Vagina (tissue), 2 donors: ENCODE data around the gene GNAZ. TPM values are rescaled to one million over a fixed set of nuclear protein-coding genes. Genes with fewer than 3 reads are reported as not detected.

Source experiments
- DNase-seq, 2 donors: peaks; one replicate each; pipeline ENCODE4 v3.0.0-alpha.2; 2017; ENCODE audit errors: extremely low spot score in 2 of 2
- H3K27ac ChIP-seq: fragments of 200-600 bp; sonication (generic); one replicate; pipeline ENCODE4 v1.5.1; 2019
- H3K27me3 ChIP-seq: fragments of 200-600 bp; sonication (generic); one replicate; pipeline ENCODE4 v1.5.1; 2019
- H3K36me3 ChIP-seq, 2 donors: fragments of 200-600 bp; sonication (generic); one replicate each; pipeline ENCODE4 v1.5.1; 2017 to 2019
- H3K4me1 ChIP-seq: fragments of 200-600 bp; sonication (generic); one replicate; pipeline ENCODE4 v1.5.1; 2019
- H3K4me3 ChIP-seq, 2 donors: fragments of 200-600 bp; sonication (generic); 1 replicate in 1 of 2; 2 replicates in 1 of 2; pipeline ENCODE4 v1.5.1; 2016 to 2019
- H3K9me3 ChIP-seq: fragments of 200-600 bp; sonication (generic); one replicate; pipeline ENCODE4 v1.5.1; 2019
- CTCF ChIP-seq, 3 experiments: fragments of 450-650 bp in 2 of 3; fragments of 200-600 bp in 1 of 3; sonication (generic) in 1 of 3; IDR thresholded peaks; one replicate each; pipeline ENCODE4 v1.5.1; 2017 to 2019; ENCODE audit warnings: antibody characterized with exemption in 3 of 3, mild to moderate bottlenecking in 2 of 3, moderate library complexity in 2 of 3
- POLR2A ChIP-seq, 2 donors: fragments of 450-650 bp; IDR thresholded peaks; one replicate each; pipeline ENCODE4 v1.6.1; 2017; ENCODE audit warnings: antibody characterized with exemption in 2 of 2, mild to moderate bottlenecking in 2 of 2, moderate library complexity in 2 of 2
- POLR2AphosphoS5 ChIP-seq, 2 donors: sonication (generic); formaldehyde crosslinking; IDR thresholded peaks; one replicate each; pipeline ENCODE4 v1.9.0; 2017; ENCODE audit warnings: antibody characterized with exemption in 2 of 2, mild to moderate bottlenecking in 2 of 2, low read depth in 1 of 2; ENCODE audit not compliant: insufficient read depth in 1 of 2
- intact Hi-C: fragments of 100-400 bp; cut with DNase I; formaldehyde crosslinking; loops from one replicate; pipeline ENCODE4 v1.15.1; 2023
- total RNA-seq: library from RNA; depleted of rRNA; stranded (reverse); fragments of >200 nt; gene quantifications from one replicate; pipeline ENCODE4 v1.2.3, GENCODE V29; 2016

GNAZ gene
- total RNA-seq, 1 donor from 2014 or later = 11.3 TPM

GRCh38 chr22:23159291-23159630 lies 88.9 kb downstream of the GNAZ start:
- Histone ChIP-seq H3K27me3 (no peaks in the 10 kb centered on the region), H3K9me3 (no peaks in the 10 kb centered on the region), H3K27ac (no peak overlapping the region), H3K4me3 (no peak overlapping the region), H3K36me3 (no peaks in the 10 kb centered on the region), H3K4me1 (peaks cover 12% of the 10 kb centered on the region)
- intact Hi-C loops = no loop called here
- TF ChIP-seq POLR2A (IDR thresholded peaks at IDR 0.05) (no peak), POLR2AphosphoS5 (IDR thresholded peaks at IDR 0.05; ENCODE audit: insufficient read depth in 1 of 2, low read depth in 1 of 2) (no peak), CTCF (IDR thresholded peaks at IDR 0.05) (no peak)
- no peak for DNase-seq

GRCh38 chr22:23161029-23161428 lies 90.7 kb downstream of the GNAZ start:
- H3K4me1 ChIP-seq = peaks cover 13% of the 10 kb centered on the region
- H3K27me3 ChIP-seq = no peaks in the 10 kb centered on the region
- no peak overlapping the region for H3K4me3 ChIP-seq
- H3K9me3 ChIP-seq = no peaks in the 10 kb centered on the region
- no peak for DNase-seq
- intact Hi-C loops = no loop called here
- no peaks in the 10 kb centered on the region for H3K36me3 ChIP-seq
- TF ChIP-seq CTCF (IDR thresholded peaks at IDR 0.05) (no peak), POLR2A (IDR thresholded peaks at IDR 0.05) (no peak), POLR2AphosphoS5 (IDR thresholded peaks at IDR 0.05; ENCODE audit: insufficient read depth in 1 of 2, low read depth in 1 of 2) (no peak)
- no peak overlapping the region for H3K27ac ChIP-seq

GRCh38 chr22:23161574-23161973 lies 91.3 kb downstream of the GNAZ start:
- TF ChIP-seq POLR2AphosphoS5 (IDR thresholded peaks at IDR 0.05; ENCODE audit: insufficient read depth in 1 of 2, low read depth in 1 of 2) (no peak), POLR2A (IDR thresholded peaks at IDR 0.05) (no peak), CTCF (IDR thresholded peaks at IDR 0.05) (no peak)
- no peak overlapping the region for H3K4me3 ChIP-seq
- no peaks in the 10 kb centered on the region for H3K36me3 ChIP-seq
- no peaks in the 10 kb centered on the region for H3K27me3 ChIP-seq
- intact Hi-C loops = no loop called here
- no peaks in the 10 kb centered on the region for H3K9me3 ChIP-seq
- H3K27ac ChIP-seq = no peak overlapping the region
- H3K4me1 ChIP-seq = peaks cover 13% of the 10 kb centered on the region
- DNase-seq = no peak

- Histone ChIP-seq H3K27me3 (no peaks in the 10 kb centered on the region), H3K4me3 (no peak overlapping the region), H3K36me3 (no peaks in the 10 kb centered on the region), H3K9me3 (no peaks in the 10 kb centered on the region), H3K27ac (no peak overlapping the region), H3K4me1 (peaks cover 13% of the 10 kb centered on the region)
- no peak for DNase-seq
- intact Hi-C loops = no loop called here
- TF ChIP-seq POLR2AphosphoS5 (IDR thresholded peaks at IDR 0.05; ENCODE audit: insufficient read depth in 1 of 2, low read depth in 1 of 2) (no peak), POLR2A (IDR thresholded peaks at IDR 0.05) (no peak), CTCF (IDR thresholded peaks at IDR 0.05) (no peak)
Observed at GRCh38 chr22:23163665-23164064, 93.3 kb downstream of the GNAZ start.

- Histone ChIP-seq H3K36me3 (no peaks in the 10 kb centered on the region), H3K27ac (no peak overlapping the region), H3K9me3 (no peaks in the 10 kb centered on the region), H3K4me3 (no peak overlapping the region), H3K27me3 (no peaks in the 10 kb centered on the region), H3K4me1 (peaks cover 13% of the 10 kb centered on the region)
- no peak for TF ChIP-seq POLR2AphosphoS5 (IDR thresholded peaks at IDR 0.05; ENCODE audit: insufficient read depth in 1 of 2, low read depth in 1 of 2)
- no peak for TF ChIP-seq CTCF (IDR thresholded peaks at IDR 0.05)
- no peak for TF ChIP-seq POLR2A (IDR thresholded peaks at IDR 0.05)
- DNase-seq = no peak
- intact Hi-C loops = no loop called here
Observed at GRCh38 chr22:23164091-23164490, 93.8 kb downstream of the GNAZ start.
